ENCODE results near the gene CDSN.

- TF ChIP-seq CTCF (IDR thresholded peaks at IDR 0.05 in 8 of 11, conservative IDR thresholded peaks at IDR 0.05 in 3 of 11) (no peak), POLR2AphosphoS5 (IDR thresholded peaks at IDR 0.05) (no peak)
Measured at GRCh38 chr6:31156641-31157040, 36.4 kb upstream of the CDSN start.
